RKO (cell line): Measurements from ENCODE around the gene MAP3K7CL.

ENCODE experiments used
- DNase-seq: peaks from one replicate; pipeline ENCODE4 v3.0.0-alpha.2; 2016; ENCODE audit warnings: low spot score

MAP3K7CL gene, protein sequence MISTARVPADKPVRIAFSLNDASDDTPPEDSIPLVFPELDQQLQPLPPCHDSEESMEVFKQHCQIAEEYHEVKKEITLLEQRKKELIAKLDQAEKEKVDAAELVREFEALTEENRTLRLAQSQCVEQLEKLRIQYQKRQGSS

DNA sequence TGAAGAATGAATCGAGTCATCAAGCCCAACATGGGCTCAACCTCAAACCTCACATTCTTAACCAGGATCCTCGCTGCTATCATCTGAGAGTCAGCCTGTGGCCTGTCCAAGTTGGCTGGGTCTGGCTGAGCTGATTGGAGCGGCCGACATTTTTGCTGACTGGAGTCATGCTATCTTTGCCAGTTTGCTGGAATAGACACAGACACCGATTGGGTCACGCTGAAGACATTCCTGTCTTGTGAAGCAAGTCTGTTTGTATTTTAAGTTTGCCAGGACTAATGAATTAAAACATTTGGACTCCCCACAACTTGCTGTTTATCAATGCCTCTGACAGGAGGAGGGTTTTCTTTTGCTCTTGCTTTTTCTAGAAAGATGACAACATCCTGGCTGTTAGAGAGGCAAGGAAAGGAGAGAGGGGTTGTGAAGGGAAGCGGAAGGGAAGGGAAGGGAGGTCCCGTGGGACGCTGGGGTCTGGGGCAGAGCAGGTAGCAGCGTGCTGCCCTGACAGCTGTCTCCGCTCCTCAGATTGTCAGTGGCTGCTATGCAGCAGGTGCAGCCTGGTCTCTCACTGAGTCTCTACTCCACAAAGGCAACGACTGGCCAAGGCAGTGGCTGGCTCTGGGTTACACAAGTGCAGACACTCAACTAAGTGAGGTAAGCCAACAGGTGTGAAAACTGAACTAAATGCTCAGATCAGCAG is at the start of gene MAP3K7CL:
MAP3K7CL (plus strand) TSS at position 375 of the 700 bp plus-strand sequence. CDS start 2,701 bp downstream, outside the sequence.
- DNase-seq: peak; percentile 78

DNA sequence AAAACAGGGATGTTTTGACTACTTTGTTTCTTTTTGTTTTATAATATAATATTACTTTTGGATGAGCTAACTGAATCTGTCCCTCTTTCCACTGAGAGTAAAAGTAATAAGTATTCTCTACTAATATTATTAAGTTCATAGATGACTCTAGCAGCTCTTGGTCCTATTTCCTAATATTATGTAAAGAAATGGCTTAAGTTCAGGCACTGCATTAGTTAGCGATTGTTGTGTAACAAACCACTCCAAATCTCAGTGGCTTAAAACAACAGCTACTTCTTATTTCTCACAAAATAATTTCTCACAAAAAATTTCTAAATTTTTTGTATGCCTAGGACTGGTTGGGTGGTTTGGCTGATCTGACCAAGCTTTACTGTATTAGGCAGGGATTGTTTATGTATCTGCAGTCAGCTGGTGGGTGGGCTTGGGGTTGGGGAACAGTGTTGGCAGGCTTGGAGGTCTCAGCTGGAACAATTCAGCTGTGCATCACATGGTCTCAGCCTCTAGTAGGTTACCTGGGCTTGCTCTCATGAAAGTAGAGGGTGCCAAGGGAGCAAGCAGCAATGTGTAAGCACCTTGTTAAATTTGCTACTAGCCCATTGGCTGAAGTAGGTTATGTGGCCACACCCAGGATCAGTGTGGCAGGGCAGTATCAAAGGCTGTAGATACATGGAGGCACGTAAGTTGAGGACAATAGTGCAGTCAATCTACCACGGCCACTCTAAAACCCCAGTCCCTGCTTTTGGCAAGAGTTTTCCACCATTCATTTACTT is 48.2 kb upstream of the MAP3K7CL start:
- no peak for DNase-seq

- DNase-seq: no peak
Measured at GRCh38 chr21:29083306-29083705, 47.1 kb upstream of the MAP3K7CL start.

DNA sequence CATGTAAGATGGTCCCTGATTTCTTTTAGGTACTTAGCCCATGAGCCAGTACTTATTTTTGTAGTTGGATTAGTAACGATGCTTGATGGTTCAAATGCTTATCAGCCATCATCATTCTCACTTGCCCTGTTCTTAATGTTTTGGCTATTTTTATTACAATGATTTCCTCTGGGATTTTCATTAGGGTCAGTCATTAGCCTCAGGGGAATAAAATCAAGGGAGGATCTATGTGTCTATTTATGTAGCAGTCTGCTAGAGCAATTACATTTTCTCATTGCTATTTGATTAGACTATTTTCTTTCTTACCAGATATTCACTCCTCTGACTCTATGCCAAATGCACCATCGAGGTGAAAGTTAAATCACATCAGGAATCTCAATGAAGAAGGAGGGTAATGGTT is 46.1 kb upstream of the MAP3K7CL start:
- no peak for DNase-seq

- DNase-seq: no peak
Measured at GRCh38 chr21:29085106-29085752, 45.2 kb upstream of the MAP3K7CL start.

DNA sequence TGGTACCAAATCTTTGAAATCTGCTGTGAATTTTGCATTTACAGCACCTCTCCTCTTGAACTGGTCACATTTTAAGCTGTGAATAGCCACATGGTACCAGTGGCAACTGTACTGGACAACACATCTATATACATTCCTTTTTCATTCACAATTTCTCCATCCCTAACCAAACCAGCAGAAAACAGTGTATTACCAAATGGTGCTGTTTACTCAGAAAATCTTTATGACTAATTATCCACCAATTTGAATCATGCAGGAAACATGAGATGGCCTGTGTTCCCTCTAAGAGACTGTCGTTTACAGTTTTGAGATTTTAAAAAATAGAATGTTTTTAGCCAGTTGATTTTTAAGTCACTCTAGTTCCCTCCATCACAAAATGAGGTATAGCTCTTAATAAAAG is 39.4 kb upstream of the MAP3K7CL start:
- DNase-seq: peak; percentile 81

DNA sequence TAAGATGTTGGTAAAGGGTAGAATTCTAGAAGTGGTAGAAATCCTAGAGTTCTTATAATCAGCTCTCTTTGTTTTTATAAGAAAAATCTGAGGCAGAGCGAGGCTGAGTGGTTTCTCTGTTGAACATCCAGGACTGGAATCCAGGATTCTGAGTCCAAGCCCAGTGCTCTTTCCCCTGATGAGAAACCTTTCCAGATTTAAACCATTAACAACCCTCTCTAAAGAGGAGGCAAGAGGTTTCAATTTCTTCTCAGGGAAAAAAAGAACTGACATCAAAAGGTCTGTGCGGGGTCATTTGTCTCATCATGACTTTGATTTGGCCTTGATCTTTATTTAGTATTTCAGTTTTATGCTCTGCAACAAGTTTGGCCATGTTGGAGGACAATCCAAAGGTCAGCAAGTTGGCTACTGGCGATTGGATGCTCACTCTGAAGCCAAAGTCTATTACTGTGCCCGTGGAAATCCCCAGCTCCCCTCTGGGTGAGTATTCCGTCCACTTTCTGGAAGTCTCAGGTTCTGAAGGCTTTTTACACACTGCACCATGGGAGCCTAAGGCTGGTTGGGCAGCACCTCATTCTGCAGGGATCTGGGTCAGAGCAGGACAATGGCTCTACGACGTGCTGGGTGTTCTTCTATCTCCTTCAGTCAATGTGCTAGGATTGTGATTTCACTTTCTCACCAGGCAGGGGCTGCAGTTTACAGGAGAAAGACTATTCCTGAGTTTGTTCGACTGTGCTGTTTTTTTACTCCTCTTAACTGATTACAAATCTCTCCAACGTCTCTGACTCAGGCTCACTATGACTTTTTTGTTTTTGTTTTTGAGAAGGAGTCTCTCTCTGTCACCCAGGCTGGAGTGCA is 38.1 kb upstream of the MAP3K7CL start:
- DNase-seq: no peak

DNA sequence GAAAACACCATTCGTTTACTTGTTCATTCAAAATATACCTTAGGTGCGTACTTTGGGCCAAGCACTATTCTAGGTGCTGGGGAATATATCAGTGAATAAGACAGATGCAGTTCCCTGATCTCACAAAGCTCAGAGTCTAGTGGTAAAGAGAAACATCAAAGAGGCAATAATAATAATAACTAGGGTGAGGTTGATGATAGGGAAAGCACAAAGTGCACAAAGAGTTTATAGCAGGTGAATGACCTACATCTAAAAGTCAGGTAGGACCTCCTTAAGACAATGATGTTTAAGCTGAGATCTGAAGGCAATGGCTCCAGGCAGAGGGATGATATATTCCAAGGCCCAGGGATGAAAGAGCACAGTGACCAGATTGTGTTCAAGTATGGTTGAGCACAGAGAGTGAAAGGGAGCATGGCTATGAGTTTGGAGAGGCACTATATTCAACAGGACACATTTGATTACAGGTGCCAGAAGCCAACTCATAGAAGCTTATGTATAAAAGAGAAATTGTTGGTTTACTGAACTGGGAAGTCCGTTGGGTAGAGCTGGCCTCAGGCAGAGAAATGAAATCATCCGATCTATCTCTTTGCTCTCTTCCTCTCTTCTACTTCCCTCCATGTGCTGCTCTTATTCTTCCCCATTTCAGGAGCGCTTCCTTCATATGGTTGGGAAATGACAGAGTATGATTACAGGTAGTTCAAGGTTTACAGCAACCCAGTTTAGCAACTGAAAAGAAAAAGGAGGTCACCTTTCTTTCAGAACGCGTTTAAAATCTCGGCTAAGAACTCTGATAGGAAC is 34.0 kb upstream of the MAP3K7CL start:
- no peak for DNase-seq

DNA sequence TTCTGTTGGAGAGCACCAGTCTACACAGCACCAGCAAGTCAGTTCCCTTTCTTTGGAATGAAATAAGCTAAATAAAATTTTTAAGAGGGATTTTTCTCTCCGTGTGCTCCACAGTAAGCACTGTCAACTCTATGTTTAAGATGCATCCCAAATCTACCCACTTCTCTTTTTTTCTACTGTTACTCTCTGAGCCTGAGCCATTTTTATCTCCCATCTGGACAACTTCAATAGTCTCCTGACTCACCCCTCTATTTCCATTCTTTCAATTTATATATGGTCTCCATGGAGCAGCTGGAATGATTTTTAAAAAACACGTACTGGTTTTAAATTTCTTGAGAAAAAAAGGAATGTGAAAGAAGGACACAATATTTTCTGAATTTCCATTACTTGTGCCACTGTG is 32.3 kb upstream of the MAP3K7CL start:
- no peak for DNase-seq

DNA sequence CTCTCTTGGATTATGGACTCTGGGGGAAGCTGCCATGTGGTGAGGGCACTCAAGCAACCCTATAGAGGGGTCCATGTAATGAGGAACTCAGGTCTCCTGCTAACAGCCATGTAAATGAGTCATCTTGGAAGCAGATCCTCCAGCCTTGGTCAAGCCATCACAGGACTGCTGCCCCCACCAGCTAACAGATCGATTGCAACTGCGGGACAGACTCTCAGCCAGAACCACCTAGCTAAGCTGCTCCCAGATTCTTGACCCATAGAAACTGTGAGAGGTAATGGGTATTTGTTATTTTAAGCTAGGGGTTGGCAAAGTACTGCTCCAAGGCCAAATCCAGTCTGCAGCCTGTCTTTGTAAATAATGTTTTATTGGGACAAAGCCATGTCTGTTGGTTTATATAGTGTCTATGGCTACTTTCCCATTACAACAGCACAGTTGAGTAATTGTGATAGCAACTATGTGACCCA is 27.6 kb upstream of the MAP3K7CL start:
- no peak for DNase-seq

- DNase-seq: no peak
Measured at GRCh38 chr21:29104239-29104708, 26.2 kb upstream of the MAP3K7CL start.

DNA sequence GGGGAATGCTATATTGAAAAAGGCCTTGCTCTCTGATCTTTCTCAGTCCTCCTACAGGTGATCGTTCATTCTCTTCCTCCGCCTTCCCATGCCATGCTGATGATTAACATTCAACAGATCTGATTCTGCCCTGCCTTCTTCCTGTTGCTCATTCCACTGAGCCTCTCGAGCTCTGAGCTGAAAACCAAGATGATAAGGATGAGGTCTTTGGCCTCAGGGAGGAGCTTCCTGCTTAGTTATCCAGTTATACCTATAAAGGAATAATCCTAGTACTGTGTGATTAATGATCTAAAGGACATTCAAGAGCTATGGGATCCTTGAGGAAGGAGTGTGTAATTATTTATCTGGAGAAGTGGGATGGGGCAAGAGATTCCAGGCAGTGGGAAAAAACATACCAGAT is 25.2 kb upstream of the MAP3K7CL start:
- DNase-seq: no peak

DNA sequence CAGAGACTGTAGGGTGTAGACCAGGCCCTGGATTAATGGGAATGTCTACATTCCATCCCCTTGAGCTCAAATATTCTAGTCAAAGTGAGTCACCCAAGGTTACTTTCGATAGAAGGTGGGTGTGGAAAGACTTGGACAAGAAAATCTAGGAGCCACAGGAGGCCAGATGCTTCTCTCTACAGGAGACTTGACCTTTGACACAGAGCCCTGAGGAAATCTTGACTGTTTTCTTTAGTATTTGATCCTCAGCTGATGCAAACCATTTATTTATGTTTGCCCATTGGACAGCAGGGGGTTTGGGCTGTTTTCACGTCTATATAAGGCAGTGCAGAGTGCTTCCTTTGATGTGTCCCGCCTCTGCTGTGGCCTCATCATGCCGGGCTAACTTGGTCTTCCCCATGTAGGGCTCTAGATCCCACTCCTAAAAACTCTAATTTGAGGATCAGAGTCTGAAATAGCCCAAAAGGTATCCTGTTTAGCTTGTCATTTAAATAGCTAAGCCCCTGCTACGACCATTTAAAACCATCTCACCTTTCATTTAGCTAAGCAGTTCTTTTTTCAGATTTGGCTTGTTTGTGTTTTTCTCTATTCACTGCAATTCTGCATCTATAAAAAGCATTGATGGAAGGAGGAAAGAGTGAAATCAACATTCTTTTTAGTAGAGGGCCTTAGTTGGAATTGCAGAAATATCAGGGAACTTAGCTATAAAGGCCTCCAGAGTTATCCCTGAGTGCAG is 15.5 kb upstream of the MAP3K7CL start:
- no peak for DNase-seq

DNA sequence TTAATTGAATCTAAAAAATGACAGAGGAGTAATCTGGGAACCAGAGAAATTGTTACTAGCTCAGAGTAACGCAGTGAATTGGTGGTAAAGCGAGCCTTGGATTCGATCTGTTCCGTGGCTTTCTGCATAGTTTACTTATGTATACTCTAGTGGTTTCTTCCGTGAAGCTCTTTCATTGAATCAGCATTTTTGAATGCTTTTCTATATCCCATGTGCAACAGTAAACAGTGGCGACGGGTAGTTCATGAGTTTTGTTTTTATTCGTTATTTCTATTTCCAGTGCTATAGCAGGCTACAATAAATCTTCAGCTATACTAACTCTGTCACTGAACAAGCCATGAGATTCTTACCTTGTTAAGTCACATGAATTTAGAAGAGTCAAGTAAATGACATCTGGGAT is 14.5 kb upstream of the MAP3K7CL start:
- DNase-seq: no peak

DNA sequence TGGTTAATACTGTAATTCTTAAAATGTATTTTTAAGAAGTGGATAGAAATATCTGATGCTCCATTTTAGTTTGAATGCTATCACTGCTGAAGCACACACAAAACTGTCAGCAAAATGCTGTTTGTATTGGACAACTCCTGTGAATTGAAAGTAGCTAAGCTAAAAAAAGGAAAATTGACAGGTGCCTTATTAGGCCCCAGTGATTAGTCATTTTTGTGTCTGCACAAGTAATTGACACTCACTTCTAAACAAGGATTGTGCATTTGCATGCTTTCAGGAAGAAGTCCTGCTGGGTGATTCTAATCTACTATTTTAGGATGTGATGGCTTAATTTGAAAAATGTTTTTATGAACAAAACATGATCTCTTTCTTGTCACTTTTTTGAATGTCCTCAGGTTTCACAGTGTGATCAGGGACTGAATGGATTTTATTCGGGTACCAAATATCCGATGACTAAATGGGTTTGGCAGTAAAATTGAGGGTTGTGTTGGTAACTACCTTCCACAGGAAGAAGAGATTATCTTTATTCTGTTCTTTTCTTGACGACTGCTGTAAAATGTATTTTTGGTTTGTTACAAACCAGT is 13.0 kb upstream of the MAP3K7CL start:
- no peak for DNase-seq

- DNase-seq: no peak
Measured at GRCh38 chr21:29121759-29122158, 8.7 kb upstream of the MAP3K7CL start.

DNA sequence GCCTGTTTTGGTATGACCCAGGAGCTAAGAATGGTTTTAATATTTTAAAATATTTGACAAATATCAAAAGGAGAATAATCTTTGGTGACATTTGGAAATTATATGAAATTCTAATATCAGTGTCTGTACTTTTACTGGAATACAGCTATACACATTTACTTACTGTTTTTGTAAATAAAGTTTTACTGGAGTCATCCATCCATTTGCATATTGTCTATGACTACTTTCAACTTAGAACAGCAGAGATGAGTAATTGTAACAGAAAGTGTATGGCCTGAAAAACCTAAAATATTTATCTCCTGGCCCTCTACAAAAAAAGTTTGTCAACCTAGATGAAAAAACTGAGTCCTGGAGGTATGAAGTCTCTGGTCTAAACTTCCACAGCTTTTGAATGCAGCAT is 5.8 kb upstream of the MAP3K7CL start:
- DNase-seq: no peak

- no peak for DNase-seq
Measured at GRCh38 chr21:29125191-29125590, 5.3 kb upstream of the MAP3K7CL start.

- DNase-seq: no peak
Measured at GRCh38 chr21:29125979-29126378, 4.5 kb upstream of the MAP3K7CL start.

DNA sequence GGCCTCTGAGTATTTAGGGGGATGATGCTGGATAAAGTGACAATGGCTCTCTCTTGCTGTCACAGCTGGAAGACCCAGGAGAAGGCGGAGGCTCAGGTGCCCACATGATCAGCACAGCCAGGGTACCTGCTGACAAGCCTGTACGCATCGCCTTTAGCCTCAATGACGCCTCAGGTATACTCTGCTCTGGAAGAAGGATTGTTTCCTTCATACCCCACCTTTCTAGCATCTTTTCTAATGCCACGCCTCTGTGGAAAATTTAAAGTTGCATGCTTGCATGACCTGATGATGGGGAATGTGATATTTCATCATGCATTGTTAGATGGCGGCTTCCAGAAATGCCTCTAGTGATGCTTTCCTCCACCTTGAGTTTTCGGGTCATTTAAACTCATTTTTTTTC is 2.8 kb downstream of the MAP3K7CL start:
- DNase-seq: no peak
